ENCODE measurements around the gene ART1.
"Not testable (repeated sequence)": the region's sequence is repeated elsewhere in the genome, so short reads cannot be mapped to it uniquely, and the experiment has no call there.

The ART1 gene

DNA sequence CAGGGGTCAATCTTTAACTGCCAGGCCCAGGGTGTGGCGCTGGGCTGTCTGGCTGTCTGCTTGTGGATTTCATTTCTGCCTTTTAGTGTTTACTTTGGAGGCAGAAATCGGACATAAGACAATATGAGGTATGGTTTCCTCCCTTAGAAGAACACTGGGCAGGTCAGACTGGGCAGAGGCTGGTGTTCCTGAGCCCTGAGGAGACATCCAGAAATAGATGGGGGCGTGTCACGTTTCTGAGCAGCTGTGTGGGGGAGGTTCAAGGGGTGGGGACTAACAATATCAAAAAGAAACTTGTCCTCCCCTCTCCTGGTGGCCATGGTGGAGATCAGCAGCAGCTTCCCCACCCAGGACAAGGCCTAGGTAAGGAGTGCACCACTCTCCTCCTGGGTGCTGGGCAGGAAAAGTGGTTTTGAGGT lies at the start of gene ART1:
Gene ART1 (plus strand): TSS at position 312 of the 419 bp plus-strand sequence. CDS start 14,086 bp downstream, outside the sequence.
- no peak for DNase-seq

GRCh38 chr11:3597743-3598142 lies 47.2 kb upstream of the ART1 start:
- DNase-seq: not testable (repeated sequence)

DNA sequence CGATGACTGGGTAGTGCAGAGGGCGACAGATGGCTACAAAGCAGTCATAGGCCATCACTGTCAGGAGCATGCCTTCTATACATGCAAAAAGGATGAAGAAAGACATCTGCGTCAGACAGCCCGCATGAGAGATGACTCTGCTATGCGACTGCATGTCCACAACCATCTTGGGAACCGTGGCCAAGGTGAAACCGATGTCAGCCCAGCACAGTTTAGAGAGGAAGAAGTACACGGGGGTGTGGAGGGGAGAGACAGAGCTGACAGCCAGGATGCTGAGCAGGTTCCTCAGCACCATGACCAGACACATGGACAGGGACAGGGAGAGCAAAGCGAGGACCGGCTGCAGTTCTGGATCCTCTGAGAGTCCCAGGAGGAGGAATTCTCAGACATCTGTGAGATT lies 44.7 kb upstream of the ART1 start:
- DNase-seq: not testable (repeated sequence)

DNA sequence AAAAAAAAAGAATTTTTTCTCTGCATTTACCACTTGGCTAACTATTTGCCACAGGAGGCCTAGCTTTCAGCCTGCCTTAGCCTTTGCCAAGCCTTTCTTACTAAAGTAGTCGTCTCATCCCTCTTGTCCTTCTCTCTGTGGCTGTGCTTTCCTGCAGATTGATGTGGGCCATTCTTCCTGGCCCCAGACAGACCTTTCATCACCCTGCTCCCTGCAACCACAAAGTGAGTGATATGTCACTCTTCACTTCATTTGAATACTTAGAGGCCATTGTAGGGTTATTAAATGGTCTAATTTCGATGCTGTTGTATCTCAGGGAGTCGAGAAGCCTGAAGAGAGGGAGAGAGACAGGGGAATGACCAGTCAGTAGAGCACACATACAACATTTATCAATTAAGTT lies 40.8 kb upstream of the ART1 start:
- DNase-seq: peak; percentile 63

- no peak for DNase-seq
These were observed 39.7 kb upstream of the ART1 start for GRCh38 chr11:3605283-3605662.

GRCh38 chr11:3605771-3606203 lies 39.1 kb upstream of the ART1 start:
- DNase-seq: peak; percentile 65

GRCh38 chr11:3609416-3610265 lies 35.3 kb upstream of the ART1 start:
- no peak for DNase-seq

DNA sequence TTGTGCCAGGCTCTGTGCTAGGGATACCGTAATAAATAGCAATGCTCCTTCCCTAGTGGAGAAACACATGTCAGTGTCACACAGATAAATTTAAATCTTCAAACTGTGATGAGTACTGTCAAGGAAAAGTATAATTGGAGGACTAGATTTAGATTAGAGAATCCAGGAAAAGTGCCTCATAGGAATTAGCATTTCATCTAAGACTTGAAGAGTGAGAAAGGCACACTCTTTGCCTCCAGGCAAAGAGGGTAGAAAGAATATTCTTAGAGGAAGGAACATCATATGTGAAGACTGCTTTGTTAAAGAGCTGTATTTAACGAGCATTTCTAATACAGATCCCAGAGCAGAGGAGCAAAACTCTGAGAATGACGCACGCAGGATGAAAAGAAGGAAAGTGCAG lies 34.1 kb upstream of the ART1 start:
- DNase-seq: no peak

GRCh38 chr11:3611976-3612678 lies 32.8 kb upstream of the ART1 start:
- no peak for DNase-seq

- DNase-seq: peak; percentile 43
These were observed 30.8 kb upstream of the ART1 start for GRCh38 chr11:3613998-3614741.

DNA sequence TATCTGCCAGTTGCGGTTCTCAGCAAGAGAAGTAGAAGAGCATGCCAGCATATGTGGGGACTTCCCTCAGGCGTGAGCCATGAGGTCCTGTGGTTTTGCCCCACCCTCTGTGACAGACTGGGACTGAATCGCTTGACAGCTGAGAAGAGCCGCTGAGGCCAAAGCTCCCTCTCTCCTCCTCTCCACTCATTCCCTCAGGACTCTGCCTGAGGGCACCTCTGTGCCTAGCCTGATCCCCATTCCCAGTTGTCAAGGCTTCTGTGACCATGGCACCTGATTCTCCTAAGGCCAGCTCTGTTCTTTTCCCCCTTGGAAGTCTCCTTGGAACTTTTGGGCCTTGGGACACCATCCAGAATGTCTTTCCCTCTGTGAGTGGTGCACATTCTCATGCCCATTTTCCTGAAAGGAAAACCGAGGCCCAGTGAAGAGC lies 30.2 kb upstream of the ART1 start:
- peak; percentile 51 for DNase-seq

- peak; percentile 47 for DNase-seq
These were observed 28.9 kb upstream of the ART1 start for GRCh38 chr11:3615998-3616397.

- peak; percentile 53 for DNase-seq
These were observed 28.0 kb upstream of the ART1 start for GRCh38 chr11:3616721-3617460.

- DNase-seq: peak; percentile 78
These were observed 26.9 kb upstream of the ART1 start for GRCh38 chr11:3617990-3618389.

DNA sequence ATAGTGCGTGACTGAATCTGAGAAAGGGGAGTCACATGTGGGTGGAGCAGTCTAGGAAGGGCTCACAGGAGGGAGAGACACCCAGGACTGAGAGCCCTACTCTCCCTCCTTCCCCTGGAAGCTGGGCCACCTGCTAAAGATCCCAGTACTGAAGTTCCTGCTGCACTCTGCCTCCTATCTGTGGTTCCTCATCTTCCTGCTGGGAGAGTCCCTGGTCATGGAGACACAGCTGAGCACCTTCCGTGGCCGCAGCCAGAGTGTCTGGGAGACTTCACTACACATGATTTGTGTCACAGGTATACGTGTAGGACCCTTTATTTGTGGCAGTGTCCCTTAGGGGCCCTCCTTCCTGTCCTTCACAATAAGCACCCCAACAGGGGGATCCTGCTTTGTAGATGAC lies 22.4 kb upstream of the ART1 start:
- DNase-seq: no peak

GRCh38 chr11:3623121-3623520 lies 21.8 kb upstream of the ART1 start:
- peak; percentile 13 for DNase-seq

GRCh38 chr11:3623767-3624458 lies 21.0 kb upstream of the ART1 start:
- DNase-seq: peak; percentile 7

- DNase-seq: no peak
These were observed 18.5 kb upstream of the ART1 start for GRCh38 chr11:3626250-3626960.

GRCh38 chr11:3627291-3627690 lies 17.6 kb upstream of the ART1 start:
- peak; percentile 65 for DNase-seq

GRCh38 chr11:3631331-3631730 lies 13.6 kb upstream of the ART1 start:
- DNase-seq: peak; percentile 27

DNA sequence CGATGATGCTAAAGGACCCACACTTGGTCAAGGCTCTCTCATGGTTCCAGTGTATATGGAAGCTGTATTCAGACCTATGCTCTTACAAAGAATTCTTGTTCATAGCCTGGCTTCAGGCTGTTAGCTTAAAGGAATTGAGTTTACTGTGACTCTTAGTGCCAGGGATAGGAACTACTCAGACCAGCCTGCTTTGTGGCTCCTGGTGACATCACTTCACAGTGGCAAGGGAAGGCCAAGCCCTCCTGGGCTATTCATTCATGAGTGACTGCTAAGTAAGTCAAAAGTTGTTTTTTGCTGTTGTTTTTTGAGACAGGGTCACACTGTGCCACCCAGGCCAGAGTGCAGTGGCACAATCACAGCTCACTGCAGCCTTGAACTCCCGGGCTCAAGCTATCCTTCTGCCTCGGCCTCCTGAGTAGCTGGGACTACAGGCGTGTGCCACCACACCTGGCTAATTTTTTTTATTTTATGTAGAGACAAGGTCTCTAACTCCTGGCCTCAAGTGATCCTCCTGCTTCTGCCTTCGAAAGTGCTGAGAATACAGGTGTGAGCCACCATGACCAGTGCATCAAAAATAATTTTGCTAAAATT lies 12.8 kb upstream of the ART1 start:
- peak; percentile 41 for DNase-seq
